MM.1S (cell line): ENCODE measurements around the gene LIN28B.
"Not testable (repeated sequence)": the region's sequence is repeated elsewhere in the genome, so short reads cannot be mapped to it uniquely, and the experiment has no call there.

Experiments
- DNase-seq: peaks from one replicate; pipeline ENCODE4 v3.0.0-alpha.2; 2015
- H2AFZ ChIP-seq: fragments of 300-600 bp; sonication (generic); 2 replicates; pipeline ENCODE4 v1.6.0; 2016; ENCODE audit warnings: antibody characterized with exemption, low read length
- H3F3A ChIP-seq: fragments of 300-600 bp; sonication (generic); 2 replicates; pipeline ENCODE4 v1.6.1; 2016; ENCODE audit warnings: mild to moderate bottlenecking, antibody characterized with exemption, low read length, moderate library complexity, mixed read lengths; ENCODE audit not compliant: insufficient read depth
- H3K27ac ChIP-seq: fragments of 300-600 bp; sonication (generic); 2 replicates; pipeline ENCODE4 v1.5.1; 2016; ENCODE audit warnings: mild to moderate bottlenecking, low read length
- H3K27me3 ChIP-seq: fragments of 300-600 bp; sonication (generic); replicated peaks from 2 replicates; pipeline ENCODE4 v1.6.0; 2016; ENCODE audit warnings: low read length; ENCODE audit not compliant: insufficient read depth
- H3K36me3 ChIP-seq: fragments of 300-600 bp; sonication (generic); replicated peaks from 2 replicates; pipeline ENCODE4 v1.6.1; 2016; ENCODE audit warnings: mild to moderate bottlenecking, low read length, mixed read lengths; ENCODE audit not compliant: insufficient read depth
- H3K4me1 ChIP-seq: fragments of 300-600 bp; sonication (generic); 2 replicates; pipeline ENCODE4 v1.6.1; 2016; ENCODE audit warnings: low read length, mixed read lengths
- H3K4me2 ChIP-seq: fragments of 300-600 bp; sonication (generic); 2 replicates; pipeline ENCODE4 v1.6.0; 2016; ENCODE audit warnings: low read depth, low read length
- H3K4me3 ChIP-seq: fragments of 300-600 bp; sonication (generic); 2 replicates; pipeline ENCODE4 v1.5.1; 2016; ENCODE audit warnings: low read length, mixed read lengths
- H3K79me2 ChIP-seq: fragments of 300-600 bp; sonication (generic); 2 replicates; pipeline ENCODE4 v1.6.1; 2016; ENCODE audit warnings: mixed run types, low read length, mixed read lengths
- H3K9ac ChIP-seq: fragments of 300-600 bp; sonication (generic); 2 replicates; pipeline ENCODE4 v1.6.1; 2016; ENCODE audit warnings: low read length, mixed read lengths
- H3K9me2 ChIP-seq: fragments of 300-600 bp; sonication (generic); replicated peaks from 2 replicates; pipeline ENCODE4 v1.6.1; 2016; ENCODE audit warnings: mild to moderate bottlenecking, low read length, mixed read lengths; ENCODE audit not compliant: insufficient read depth
- H3K9me3 ChIP-seq: fragments of 300-600 bp; sonication (generic); replicated peaks from 2 replicates; pipeline ENCODE4 v1.6.1; 2016; ENCODE audit warnings: mild to moderate bottlenecking, low read length, mixed read lengths; ENCODE audit not compliant: insufficient read depth
- H4K20me1 ChIP-seq: fragments of 300-600 bp; sonication (generic); 2 replicates; pipeline ENCODE4 v1.6.1; 2016; ENCODE audit warnings: mild to moderate bottlenecking, low read length, moderate library complexity, mixed read lengths; ENCODE audit not compliant: insufficient read depth
- CTCF ChIP-seq: fragments of 300-600 bp; sonication (generic); IDR thresholded peaks from 2 replicates; pipeline ENCODE4 v1.5.1; 2016; ENCODE audit warnings: antibody characterized with exemption, low read length, mixed read lengths
- EZH2 ChIP-seq: fragments of 300-600 bp; sonication (generic); optimal IDR thresholded peaks from 2 replicates; pipeline ENCODE3; 2017; ENCODE audit warnings: low read depth, mild to moderate bottlenecking, antibody characterized with exemption, low read length, mixed read lengths
- EZH2phosphoT487 ChIP-seq: fragments of 300-600 bp; sonication (generic); IDR thresholded peaks from 2 replicates; pipeline ENCODE4 v1.6.1; 2018; ENCODE audit warnings: antibody characterized with exemption, low read length

Gene LIN28B

GRCh38 chr6:104987218-104987617, 30.3 kb downstream of the LIN28B start:
- no peaks in the 10 kb centered on the region for H3K4me1 ChIP-seq

GRCh38 chr6:104990085-104990484, 33.2 kb downstream of the LIN28B start:
- Histone ChIP-seq H3K36me3 (no peaks in the 10 kb centered on the region), H3K27ac (no peak overlapping the region), H2AFZ (no peak overlapping the region), H3K79me2 (no peaks in the 10 kb centered on the region), H3K9ac (no peak overlapping the region), H3K27me3 (no peaks in the 10 kb centered on the region), H3K9me3 (no peaks in the 10 kb centered on the region), H3K4me1 (no peaks in the 10 kb centered on the region), H3F3A (no peaks in the 10 kb centered on the region), H3K9me2 (no peaks in the 10 kb centered on the region), H4K20me1 (no peaks in the 10 kb centered on the region), H3K4me3 (no peak overlapping the region), H3K4me2 (no peak overlapping the region)
- TF ChIP-seq EZH2 (no peak), EZH2phosphoT487 (no peak), CTCF (no peak)
- no peak for DNase-seq

More at GRCh38 chr6:104987218-104987617, 30.3 kb downstream of the LIN28B start:
- H4K20me1 ChIP-seq, result no peaks in the 10 kb centered on the region
- no peaks in the 10 kb centered on the region for H3K9me2 ChIP-seq
- H3K4me3 ChIP-seq, result no peak overlapping the region
- H3K27me3 ChIP-seq, result no peaks in the 10 kb centered on the region
- TF ChIP-seq CTCF (no peak), EZH2phosphoT487 (no peak), EZH2 (no peak)
- no peak overlapping the region for H3K27ac ChIP-seq
- H3K9ac ChIP-seq, result no peak overlapping the region
- H3K79me2 ChIP-seq, result no peaks in the 10 kb centered on the region
- H3K36me3 ChIP-seq, result no peaks in the 10 kb centered on the region
- no peaks in the 10 kb centered on the region for H3K9me3 ChIP-seq
- H2AFZ ChIP-seq, result no peak overlapping the region
- no peak for DNase-seq
- no peak overlapping the region for H3K4me2 ChIP-seq
- H3F3A ChIP-seq, result no peaks in the 10 kb centered on the region

GRCh38 chr6:104991062-104991461, 34.2 kb downstream of the LIN28B start:
- H3K4me1 ChIP-seq, H3K9ac ChIP-seq, H3K27ac ChIP-seq, H3K9me2 ChIP-seq, H3F3A ChIP-seq, H2AFZ ChIP-seq, H3K36me3 ChIP-seq, H3K4me2 ChIP-seq, H3K27me3 ChIP-seq, H3K79me2 ChIP-seq, H3K4me3 ChIP-seq, H4K20me1 ChIP-seq, H3K9me3 ChIP-seq, DNase-seq: not testable (repeated sequence)

GRCh38 chr6:104993576-104993975, 36.7 kb downstream of the LIN28B start:
- not testable (repeated sequence) for H3K27ac ChIP-seq, H4K20me1 ChIP-seq, H3K4me3 ChIP-seq, H3K4me1 ChIP-seq, H3K27me3 ChIP-seq, H3K9me3 ChIP-seq, H3K4me2 ChIP-seq, H3K9me2 ChIP-seq, H3K9ac ChIP-seq, H3F3A ChIP-seq, H2AFZ ChIP-seq, DNase-seq, H3K36me3 ChIP-seq, H3K79me2 ChIP-seq
